ENCODE data around the gene IFNA5. TPM values are rescaled to one million over a fixed set of nuclear protein-coding genes. Genes with fewer than 3 reads are reported as not detected.

The IFNA5 gene
- total RNA-seq, 4 donors from 2014 or later = not detected

DNA sequence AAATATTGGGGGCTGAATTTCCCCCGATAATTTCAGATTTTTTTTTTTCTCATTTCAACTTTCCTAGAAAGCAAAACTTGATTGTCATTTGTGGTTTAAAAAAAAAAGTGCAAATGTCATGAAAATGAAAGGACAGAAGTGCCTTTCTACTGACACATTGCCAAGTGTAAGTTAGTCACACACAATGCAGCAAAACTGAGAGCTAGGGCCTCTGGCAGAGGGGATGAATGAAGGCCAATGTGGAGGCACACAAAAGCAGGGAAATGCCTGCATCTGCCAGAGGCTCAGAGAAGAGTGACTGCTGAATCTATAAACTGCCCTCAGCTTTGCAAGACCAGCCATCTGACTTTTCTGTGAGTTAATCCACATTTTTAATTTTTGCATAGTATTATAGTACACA is 6.8 kb upstream of the IFNA5 start:
- Histone ChIP-seq H3K4me3 (no peak overlapping the region), H3K27ac (replicated peaks in 1 of 4) (no peak overlapping the region), H3K4me1 (peaks cover 4 to 16% (median 14%) of the 10 kb centered on the region in 4 donors), H3K27me3 (no peaks in the 10 kb centered on the region), H3K36me3 (no peaks in the 10 kb centered on the region), H3K9me3 (no peaks in the 10 kb centered on the region)
- no peak for DNase-seq (ENCODE audit: extremely low spot score)
- TF ChIP-seq POLR2A (IDR thresholded peaks at IDR 0.05; ENCODE audit: low read depth) (no peak), EP300 (IDR thresholded peaks at IDR 0.05) (no peak), POLR2AphosphoS5 (IDR thresholded peaks at IDR 0.05) (no peak)
- TF ChIP-seq, protein P1, sequence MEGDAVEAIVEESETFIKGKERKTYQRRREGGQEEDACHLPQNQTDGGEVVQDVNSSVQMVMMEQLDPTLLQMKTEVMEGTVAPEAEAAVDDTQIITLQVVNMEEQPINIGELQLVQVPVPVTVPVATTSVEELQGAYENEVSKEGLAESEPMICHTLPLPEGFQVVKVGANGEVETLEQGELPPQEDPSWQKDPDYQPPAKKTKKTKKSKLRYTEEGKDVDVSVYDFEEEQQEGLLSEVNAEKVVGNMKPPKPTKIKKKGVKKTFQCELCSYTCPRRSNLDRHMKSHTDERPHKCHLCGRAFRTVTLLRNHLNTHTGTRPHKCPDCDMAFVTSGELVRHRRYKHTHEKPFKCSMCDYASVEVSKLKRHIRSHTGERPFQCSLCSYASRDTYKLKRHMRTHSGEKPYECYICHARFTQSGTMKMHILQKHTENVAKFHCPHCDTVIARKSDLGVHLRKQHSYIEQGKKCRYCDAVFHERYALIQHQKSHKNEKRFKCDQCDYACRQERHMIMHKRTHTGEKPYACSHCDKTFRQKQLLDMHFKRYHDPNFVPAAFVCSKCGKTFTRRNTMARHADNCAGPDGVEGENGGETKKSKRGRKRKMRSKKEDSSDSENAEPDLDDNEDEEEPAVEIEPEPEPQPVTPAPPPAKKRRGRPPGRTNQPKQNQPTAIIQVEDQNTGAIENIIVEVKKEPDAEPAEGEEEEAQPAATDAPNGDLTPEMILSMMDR (IDR thresholded peaks at IDR 0.05) = no peak
- 82% methylated on average over 1 of the region's 1 CpG for WGBS
- intact Hi-C loops (cut with DNase I) = no loop called here

DNA sequence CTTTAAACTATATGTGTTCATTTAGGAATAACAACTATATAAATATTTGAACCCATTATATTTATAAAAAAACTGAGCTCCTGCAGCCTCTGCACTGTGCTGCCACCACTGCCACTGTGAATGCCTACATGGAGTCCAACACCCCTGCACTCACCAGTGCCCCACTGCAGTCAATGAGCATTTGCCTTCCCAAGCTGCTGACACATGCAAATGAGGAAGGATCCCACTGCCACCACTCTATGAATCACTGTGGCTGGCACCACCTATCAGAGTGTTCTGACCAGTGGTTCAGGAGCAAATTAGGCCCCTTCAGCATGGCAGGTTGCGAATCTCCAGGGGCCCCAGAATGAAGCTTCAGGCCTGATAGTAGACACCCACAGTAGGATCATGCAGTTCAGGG is 9.1 kb downstream of the IFNA5 start:
- Histone ChIP-seq H3K27ac (replicated peaks in 1 of 4) (no peak overlapping the region), H3K4me1 (no peaks in the 10 kb centered on the region), H3K27me3 (no peaks in the 10 kb centered on the region), H3K36me3 (no peaks in the 10 kb centered on the region), H3K9me3 (no peaks in the 10 kb centered on the region), H3K4me3 (no peak overlapping the region)
- TF ChIP-seq POLR2A (IDR thresholded peaks at IDR 0.05; ENCODE audit: low read depth) (no peak), POLR2AphosphoS5 (IDR thresholded peaks at IDR 0.05) (no peak), EP300 (IDR thresholded peaks at IDR 0.05) (no peak)
- TF ChIP-seq, protein P1 (IDR thresholded peaks at IDR 0.05) = no peak
- 89% methylated on average over 1 of the region's 1 CpG for WGBS
- DNase-seq (ENCODE audit: extremely low spot score) = no peak
- intact Hi-C loops (cut with DNase I) = no loop called here

DNA sequence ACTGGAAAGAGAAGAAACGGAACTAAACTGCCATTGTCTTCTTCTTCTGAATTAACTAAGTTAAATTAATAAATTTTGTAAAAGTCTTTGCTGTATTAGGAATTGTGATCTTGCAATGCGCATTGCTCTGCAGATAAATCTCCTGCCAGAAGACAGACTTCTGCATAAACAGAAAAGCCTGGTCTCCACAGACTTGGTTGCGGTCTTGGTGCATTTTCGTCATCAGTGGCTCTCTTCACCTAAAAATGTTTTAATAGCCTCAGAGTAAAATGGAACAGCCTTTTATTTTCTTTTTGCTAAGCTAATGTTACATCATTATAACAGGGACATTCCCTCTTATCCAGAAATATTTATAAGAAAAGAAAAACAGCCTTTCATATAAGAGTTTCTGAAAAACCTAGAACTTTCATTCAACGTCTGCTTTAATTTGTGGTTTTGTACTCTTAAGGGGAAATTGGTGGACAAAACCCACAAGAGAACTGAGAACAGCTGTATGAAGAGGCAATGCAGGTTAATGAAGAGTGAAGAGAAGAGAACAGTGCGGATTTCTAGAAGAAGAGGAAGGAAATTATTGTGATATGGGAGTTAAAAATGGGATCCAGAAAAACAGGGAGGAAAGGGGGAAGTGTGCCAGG is 10.1 kb downstream of the IFNA5 start:
- no peak overlapping the region for H3K27ac ChIP-seq (replicated peaks in 1 of 4)
- no peak for TF ChIP-seq POLR2AphosphoS5 (IDR thresholded peaks at IDR 0.05)
- no peak for TF ChIP-seq EP300 (IDR thresholded peaks at IDR 0.05)
- TF ChIP-seq POLR2A (IDR thresholded peaks at IDR 0.05; ENCODE audit: low read depth) = no peak
- TF ChIP-seq, protein P1 (IDR thresholded peaks at IDR 0.05) = no peak
- no peak overlapping the region for H3K4me3 ChIP-seq
- no peaks in the 10 kb centered on the region for H3K4me1 ChIP-seq
- H3K36me3 ChIP-seq = no peaks in the 10 kb centered on the region
- H3K27me3 ChIP-seq = no peaks in the 10 kb centered on the region
- no peak for DNase-seq (ENCODE audit: extremely low spot score)
- intact Hi-C loops (cut with DNase I) = no loop called here
- no peaks in the 10 kb centered on the region for H3K9me3 ChIP-seq
- 36% methylated on average over 6 of the region's 6 CpGs for WGBS

DNA sequence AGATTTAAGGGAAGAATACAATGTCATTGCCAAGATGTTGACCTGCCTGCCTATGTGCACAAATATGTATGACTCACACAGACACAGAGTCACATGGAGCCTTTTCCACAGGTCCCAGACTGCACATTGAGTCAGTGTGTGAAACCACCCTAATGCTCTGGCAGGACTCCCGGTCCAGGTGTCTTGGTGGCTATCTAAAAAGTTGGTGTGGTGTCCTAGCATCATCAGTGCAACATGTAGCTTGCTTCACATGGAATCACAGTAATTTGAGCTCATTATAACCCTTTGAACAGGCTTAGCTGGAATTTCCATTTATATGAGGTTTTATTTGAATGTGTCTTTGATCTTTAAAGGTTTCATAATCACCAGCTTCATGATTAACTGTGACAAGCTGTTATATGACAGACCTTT is 10.7 kb downstream of the IFNA5 start:
- 67% methylated on average over 1 of the region's 1 CpG for WGBS
- intact Hi-C loops (cut with DNase I) = no loop called here
- Histone ChIP-seq H3K4me3 (no peak overlapping the region), H3K36me3 (no peaks in the 10 kb centered on the region), H3K9me3 (no peaks in the 10 kb centered on the region), H3K27me3 (no peaks in the 10 kb centered on the region), H3K4me1 (no peaks in the 10 kb centered on the region), H3K27ac (replicated peaks in 1 of 4) (no peak overlapping the region)
- no peak for DNase-seq (ENCODE audit: extremely low spot score)
- TF ChIP-seq POLR2A (IDR thresholded peaks at IDR 0.05; ENCODE audit: low read depth) = no peak

DNA sequence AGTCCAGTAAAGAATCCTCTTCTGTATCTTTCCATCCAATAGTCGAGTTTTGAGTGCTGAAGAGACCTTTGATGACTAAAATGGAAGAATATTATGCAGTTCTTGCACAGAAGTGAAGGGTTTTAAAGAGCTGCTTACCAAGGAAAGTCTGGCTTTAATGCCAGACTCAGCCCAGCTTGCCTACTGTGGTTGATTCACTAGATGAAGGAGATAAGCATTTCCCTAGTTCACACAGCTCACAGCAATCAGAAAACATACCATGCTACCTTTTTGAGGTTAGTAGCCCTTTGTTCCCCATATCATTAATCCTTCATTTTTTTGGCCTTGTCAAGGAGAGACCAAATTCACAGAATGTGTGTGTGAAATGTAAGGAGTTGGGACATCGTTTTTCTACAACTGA is 15.3 kb downstream of the IFNA5 start:
- H3K9me3 ChIP-seq = no peaks in the 10 kb centered on the region
- intact Hi-C loops (cut with DNase I) = no loop called here
- no peaks in the 10 kb centered on the region for H3K36me3 ChIP-seq
- no peak overlapping the region for H3K4me3 ChIP-seq
- WGBS = 45% methylated on average over 2 of the region's 2 CpGs
- TF ChIP-seq POLR2AphosphoS5 (IDR thresholded peaks at IDR 0.05) = no peak
- no peak for TF ChIP-seq POLR2A (IDR thresholded peaks at IDR 0.05; ENCODE audit: low read depth)
- no peak for TF ChIP-seq EP300 (IDR thresholded peaks at IDR 0.05)
- TF ChIP-seq, protein P1 (IDR thresholded peaks at IDR 0.05) = no peak
- no peak overlapping the region for H3K27ac ChIP-seq (replicated peaks in 1 of 4)
- H3K27me3 ChIP-seq = no peaks in the 10 kb centered on the region
- DNase-seq (ENCODE audit: extremely low spot score) = no peak
- H3K4me1 ChIP-seq = no peaks in the 10 kb centered on the region
